WTC11 (cell line): ENCODE results near the gene KIRREL3.

Experiments
- CREB1 ChIP-seq: sonication (generic); formaldehyde crosslinking; IDR thresholded peaks from 2 replicates; pipeline ENCODE4 v1.8.0; 2023; ENCODE audit warnings: mild to moderate bottlenecking, missing genetic modification reagents
- ELF4 ChIP-seq: sonication (generic); formaldehyde crosslinking; IDR thresholded peaks from 2 replicates; pipeline ENCODE4 v1.8.1; 2022; ENCODE audit warnings: low read depth, mild to moderate bottlenecking, moderate library complexity, missing genetic modification reagents
- FOXP1 ChIP-seq: sonication (generic); formaldehyde crosslinking; IDR thresholded peaks from 2 replicates; pipeline ENCODE4 v1.8.0; 2022; ENCODE audit warnings: missing genetic modification reagents, mild to moderate bottlenecking, moderate library complexity, borderline replicate concordance
- NR1H2 ChIP-seq: sonication (generic); formaldehyde crosslinking; IDR thresholded peaks from 2 replicates; pipeline ENCODE4 v1.9.0; 2021; ENCODE audit warnings: mild to moderate bottlenecking, moderate library complexity, missing genetic modification reagents
- NR2C2 ChIP-seq: sonication (generic); formaldehyde crosslinking; IDR thresholded peaks from 2 replicates; pipeline ENCODE4 v1.8.0; 2022; ENCODE audit warnings: mild to moderate bottlenecking, missing genetic modification reagents
- OVOL2 ChIP-seq: fragments of 250-450 bp; sonication (Bioruptor Pico); IDR thresholded peaks from 2 replicates; pipeline ENCODE4 v1.9.0; 2021; ENCODE audit warnings: mild to moderate bottlenecking, borderline replicate concordance
- TEAD1 ChIP-seq: sonication (generic); formaldehyde crosslinking; IDR thresholded peaks from 2 replicates; pipeline ENCODE4 v1.8.0; 2022; ENCODE audit warnings: mild to moderate bottlenecking, missing genetic modification reagents
- TP53 ChIP-seq: sonication (generic); formaldehyde crosslinking; IDR thresholded peaks from 2 replicates; pipeline ENCODE4 v1.8.1; 2023; ENCODE audit warnings: mild to moderate bottlenecking, missing genetic modification reagents
- TF ChIP-seq, protein P1 (sequence below): sonication (generic); formaldehyde crosslinking; IDR thresholded peaks from 2 replicates; pipeline ENCODE4 v1.8.0; 2022; ENCODE audit warnings: mild to moderate bottlenecking, missing genetic modification reagents
- TF ChIP-seq, protein P2 (sequence below): sonication (generic); formaldehyde crosslinking; IDR thresholded peaks from 2 replicates; pipeline ENCODE4 v1.8.1; 2023; ENCODE audit warnings: mild to moderate bottlenecking, missing genetic modification reagents, moderate library complexity
- TF ChIP-seq, protein P3 (sequence below): sonication (generic); formaldehyde crosslinking; IDR thresholded peaks from 2 replicates; pipeline ENCODE4 v1.8.1; 2022; ENCODE audit warnings: low read depth, missing genetic modification reagents, borderline replicate concordance
- TF ChIP-seq, protein P4 (sequence below): fragments of 200-600 bp; IDR thresholded peaks from 2 replicates; pipeline ENCODE4 v1.8.0; 2022; ENCODE audit warnings: antibody characterized with exemption
- TF ChIP-seq, protein P5 (sequence below): sonication (generic); formaldehyde crosslinking; IDR thresholded peaks from 2 replicates; pipeline ENCODE4 v1.8.0; 2023; ENCODE audit warnings: mild to moderate bottlenecking, missing genetic modification reagents
- TF ChIP-seq, protein P6 (sequence below): fragments of 250-450 bp; sonication (Bioruptor Pico); IDR thresholded peaks from 2 replicates; pipeline ENCODE4 v1.9.0; 2021; ENCODE audit warnings: mild to moderate bottlenecking, borderline replicate concordance

DNA sequence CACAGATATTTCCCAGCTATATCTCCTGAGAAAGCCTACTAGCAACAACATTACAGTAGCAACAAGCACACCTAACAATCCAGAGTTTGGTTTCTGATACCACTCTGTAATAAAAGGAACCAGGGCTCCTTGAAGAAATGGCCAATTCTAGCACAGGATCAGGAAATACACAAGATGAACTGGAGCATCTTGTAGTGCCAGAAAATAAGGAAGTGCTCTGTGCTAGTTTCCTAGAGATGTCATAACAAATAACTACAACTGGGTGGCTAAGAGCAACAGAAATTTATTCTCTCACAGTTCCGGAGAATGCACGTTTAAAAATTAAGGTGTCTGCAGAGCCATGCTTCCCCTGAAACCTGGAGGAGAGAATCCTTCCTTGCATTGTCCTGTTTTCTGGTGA lies 217.8 kb downstream of the KIRREL3 start:
- TF ChIP-seq, protein P1, sequence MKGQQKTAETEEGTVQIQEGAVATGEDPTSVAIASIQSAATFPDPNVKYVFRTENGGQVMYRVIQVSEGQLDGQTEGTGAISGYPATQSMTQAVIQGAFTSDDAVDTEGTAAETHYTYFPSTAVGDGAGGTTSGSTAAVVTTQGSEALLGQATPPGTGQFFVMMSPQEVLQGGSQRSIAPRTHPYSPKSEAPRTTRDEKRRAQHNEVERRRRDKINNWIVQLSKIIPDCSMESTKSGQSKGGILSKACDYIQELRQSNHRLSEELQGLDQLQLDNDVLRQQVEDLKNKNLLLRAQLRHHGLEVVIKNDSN (CRISPR knock-in tag), result no peak
- no peak for TF ChIP-seq NR1H2 (CRISPR knock-in tag)
- TF ChIP-seq, protein P2, sequence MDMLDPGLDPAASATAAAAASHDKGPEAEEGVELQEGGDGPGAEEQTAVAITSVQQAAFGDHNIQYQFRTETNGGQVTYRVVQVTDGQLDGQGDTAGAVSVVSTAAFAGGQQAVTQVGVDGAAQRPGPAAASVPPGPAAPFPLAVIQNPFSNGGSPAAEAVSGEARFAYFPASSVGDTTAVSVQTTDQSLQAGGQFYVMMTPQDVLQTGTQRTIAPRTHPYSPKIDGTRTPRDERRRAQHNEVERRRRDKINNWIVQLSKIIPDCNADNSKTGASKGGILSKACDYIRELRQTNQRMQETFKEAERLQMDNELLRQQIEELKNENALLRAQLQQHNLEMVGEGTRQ (CRISPR knock-in tag), result no peak
- TF ChIP-seq, protein P3, sequence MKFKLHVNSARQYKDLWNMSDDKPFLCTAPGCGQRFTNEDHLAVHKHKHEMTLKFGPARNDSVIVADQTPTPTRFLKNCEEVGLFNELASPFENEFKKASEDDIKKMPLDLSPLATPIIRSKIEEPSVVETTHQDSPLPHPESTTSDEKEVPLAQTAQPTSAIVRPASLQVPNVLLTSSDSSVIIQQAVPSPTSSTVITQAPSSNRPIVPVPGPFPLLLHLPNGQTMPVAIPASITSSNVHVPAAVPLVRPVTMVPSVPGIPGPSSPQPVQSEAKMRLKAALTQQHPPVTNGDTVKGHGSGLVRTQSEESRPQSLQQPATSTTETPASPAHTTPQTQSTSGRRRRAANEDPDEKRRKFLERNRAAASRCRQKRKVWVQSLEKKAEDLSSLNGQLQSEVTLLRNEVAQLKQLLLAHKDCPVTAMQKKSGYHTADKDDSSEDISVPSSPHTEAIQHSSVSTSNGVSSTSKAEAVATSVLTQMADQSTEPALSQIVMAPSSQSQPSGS (CRISPR knock-in tag), result no peak
- TF ChIP-seq, protein P4, sequence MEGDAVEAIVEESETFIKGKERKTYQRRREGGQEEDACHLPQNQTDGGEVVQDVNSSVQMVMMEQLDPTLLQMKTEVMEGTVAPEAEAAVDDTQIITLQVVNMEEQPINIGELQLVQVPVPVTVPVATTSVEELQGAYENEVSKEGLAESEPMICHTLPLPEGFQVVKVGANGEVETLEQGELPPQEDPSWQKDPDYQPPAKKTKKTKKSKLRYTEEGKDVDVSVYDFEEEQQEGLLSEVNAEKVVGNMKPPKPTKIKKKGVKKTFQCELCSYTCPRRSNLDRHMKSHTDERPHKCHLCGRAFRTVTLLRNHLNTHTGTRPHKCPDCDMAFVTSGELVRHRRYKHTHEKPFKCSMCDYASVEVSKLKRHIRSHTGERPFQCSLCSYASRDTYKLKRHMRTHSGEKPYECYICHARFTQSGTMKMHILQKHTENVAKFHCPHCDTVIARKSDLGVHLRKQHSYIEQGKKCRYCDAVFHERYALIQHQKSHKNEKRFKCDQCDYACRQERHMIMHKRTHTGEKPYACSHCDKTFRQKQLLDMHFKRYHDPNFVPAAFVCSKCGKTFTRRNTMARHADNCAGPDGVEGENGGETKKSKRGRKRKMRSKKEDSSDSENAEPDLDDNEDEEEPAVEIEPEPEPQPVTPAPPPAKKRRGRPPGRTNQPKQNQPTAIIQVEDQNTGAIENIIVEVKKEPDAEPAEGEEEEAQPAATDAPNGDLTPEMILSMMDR, result no peak
- no peak for TF ChIP-seq NR2C2
- TF ChIP-seq TEAD1 (CRISPR knock-in tag), result no peak
- TF ChIP-seq TP53 (CRISPR knock-in tag), result no peak
- no peak for TF ChIP-seq OVOL2 (CRISPR knock-in tag)
- TF ChIP-seq, protein P5, sequence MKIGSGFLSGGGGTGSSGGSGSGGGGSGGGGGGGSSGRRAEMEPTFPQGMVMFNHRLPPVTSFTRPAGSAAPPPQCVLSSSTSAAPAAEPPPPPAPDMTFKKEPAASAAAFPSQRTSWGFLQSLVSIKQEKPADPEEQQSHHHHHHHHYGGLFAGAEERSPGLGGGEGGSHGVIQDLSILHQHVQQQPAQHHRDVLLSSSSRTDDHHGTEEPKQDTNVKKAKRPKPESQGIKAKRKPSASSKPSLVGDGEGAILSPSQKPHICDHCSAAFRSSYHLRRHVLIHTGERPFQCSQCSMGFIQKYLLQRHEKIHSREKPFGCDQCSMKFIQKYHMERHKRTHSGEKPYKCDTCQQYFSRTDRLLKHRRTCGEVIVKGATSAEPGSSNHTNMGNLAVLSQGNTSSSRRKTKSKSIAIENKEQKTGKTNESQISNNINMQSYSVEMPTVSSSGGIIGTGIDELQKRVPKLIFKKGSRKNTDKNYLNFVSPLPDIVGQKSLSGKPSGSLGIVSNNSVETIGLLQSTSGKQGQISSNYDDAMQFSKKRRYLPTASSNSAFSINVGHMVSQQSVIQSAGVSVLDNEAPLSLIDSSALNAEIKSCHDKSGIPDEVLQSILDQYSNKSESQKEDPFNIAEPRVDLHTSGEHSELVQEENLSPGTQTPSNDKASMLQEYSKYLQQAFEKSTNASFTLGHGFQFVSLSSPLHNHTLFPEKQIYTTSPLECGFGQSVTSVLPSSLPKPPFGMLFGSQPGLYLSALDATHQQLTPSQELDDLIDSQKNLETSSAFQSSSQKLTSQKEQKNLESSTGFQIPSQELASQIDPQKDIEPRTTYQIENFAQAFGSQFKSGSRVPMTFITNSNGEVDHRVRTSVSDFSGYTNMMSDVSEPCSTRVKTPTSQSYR (CRISPR knock-in tag), result no peak
- no peak for TF ChIP-seq ELF4 (CRISPR knock-in tag)
- TF ChIP-seq, protein P6, sequence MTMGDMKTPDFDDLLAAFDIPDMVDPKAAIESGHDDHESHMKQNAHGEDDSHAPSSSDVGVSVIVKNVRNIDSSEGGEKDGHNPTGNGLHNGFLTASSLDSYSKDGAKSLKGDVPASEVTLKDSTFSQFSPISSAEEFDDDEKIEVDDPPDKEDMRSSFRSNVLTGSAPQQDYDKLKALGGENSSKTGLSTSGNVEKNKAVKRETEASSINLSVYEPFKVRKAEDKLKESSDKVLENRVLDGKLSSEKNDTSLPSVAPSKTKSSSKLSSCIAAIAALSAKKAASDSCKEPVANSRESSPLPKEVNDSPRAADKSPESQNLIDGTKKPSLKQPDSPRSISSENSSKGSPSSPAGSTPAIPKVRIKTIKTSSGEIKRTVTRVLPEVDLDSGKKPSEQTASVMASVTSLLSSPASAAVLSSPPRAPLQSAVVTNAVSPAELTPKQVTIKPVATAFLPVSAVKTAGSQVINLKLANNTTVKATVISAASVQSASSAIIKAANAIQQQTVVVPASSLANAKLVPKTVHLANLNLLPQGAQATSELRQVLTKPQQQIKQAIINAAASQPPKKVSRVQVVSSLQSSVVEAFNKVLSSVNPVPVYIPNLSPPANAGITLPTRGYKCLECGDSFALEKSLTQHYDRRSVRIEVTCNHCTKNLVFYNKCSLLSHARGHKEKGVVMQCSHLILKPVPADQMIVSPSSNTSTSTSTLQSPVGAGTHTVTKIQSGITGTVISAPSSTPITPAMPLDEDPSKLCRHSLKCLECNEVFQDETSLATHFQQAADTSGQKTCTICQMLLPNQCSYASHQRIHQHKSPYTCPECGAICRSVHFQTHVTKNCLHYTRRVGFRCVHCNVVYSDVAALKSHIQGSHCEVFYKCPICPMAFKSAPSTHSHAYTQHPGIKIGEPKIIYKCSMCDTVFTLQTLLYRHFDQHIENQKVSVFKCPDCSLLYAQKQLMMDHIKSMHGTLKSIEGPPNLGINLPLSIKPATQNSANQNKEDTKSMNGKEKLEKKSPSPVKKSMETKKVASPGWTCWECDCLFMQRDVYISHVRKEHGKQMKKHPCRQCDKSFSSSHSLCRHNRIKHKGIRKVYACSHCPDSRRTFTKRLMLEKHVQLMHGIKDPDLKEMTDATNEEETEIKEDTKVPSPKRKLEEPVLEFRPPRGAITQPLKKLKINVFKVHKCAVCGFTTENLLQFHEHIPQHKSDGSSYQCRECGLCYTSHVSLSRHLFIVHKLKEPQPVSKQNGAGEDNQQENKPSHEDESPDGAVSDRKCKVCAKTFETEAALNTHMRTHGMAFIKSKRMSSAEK (CRISPR knock-in tag), result no peak
- TF ChIP-seq FOXP1 (CRISPR knock-in tag), result no peak
- TF ChIP-seq CREB1 (CRISPR knock-in tag), result no peak
